Measurements from ENCODE around the gene TGFBR3L. TPM values are rescaled to one million over a fixed set of nuclear protein-coding genes. Genes with fewer than 3 reads are reported as not detected.

Gene TGFBR3L
- total RNA-seq, 2 experiments from 2014 or later: 2.6 to 3.2 TPM

- ChIA-PET POLR2A (no interaction called here), CTCF (interaction anchor here (1.5 kb wide), 1 partner anchor 22 kb away, joined by 3 read pairs; no protein-coding TSS in a partner anchor)
- Mint-ChIP-seq H3K27ac (no peak overlapping the region), H3K4me3 (no peak overlapping the region), H3K9me3 (ENCODE audit: low read depth) (no peaks in the 10 kb centered on the region), H3K4me1 (no peaks in the 10 kb centered on the region), H3K27me3 (no peaks in the 10 kb centered on the region), H3K36me3 (ENCODE audit: low read depth) (peaks cover 32% of the 10 kb centered on the region)
- intact Hi-C loops (cut with DNase I, micrococcal nuclease): no loop called here
- no peak for DNase-seq
- ATAC-seq: no peak
These were observed 51.5 kb downstream of the TGFBR3L start for GRCh38 chr19:7965921-7966665.

- H3K9me3 Mint-ChIP-seq (ENCODE audit: low read depth): no peaks in the 10 kb centered on the region
- H3K4me1 Mint-ChIP-seq: no peaks in the 10 kb centered on the region
- no peaks in the 10 kb centered on the region for H3K27me3 Mint-ChIP-seq
- no peak overlapping the region for H3K4me3 Mint-ChIP-seq
- ATAC-seq (no peak), DNase-seq (no peak)
- peaks cover 27% of the 10 kb centered on the region for H3K36me3 Mint-ChIP-seq (ENCODE audit: low read depth)
- no peak overlapping the region for H3K27ac Mint-ChIP-seq
- POLR2A ChIA-PET: no interaction called here
- CTCF ChIA-PET: interaction anchor here (0.8 kb wide), 1 partner anchor 24 kb away, joined by 3 read pairs; no protein-coding TSS in a partner anchor
- intact Hi-C loops (cut with DNase I, micrococcal nuclease): no loop called here
These were observed 53.6 kb downstream of the TGFBR3L start for GRCh38 chr19:7968008-7968795.

Other genes with a start within 250 kb of the TGFBR3L start
- gene RETN, start 245.8 kb upstream of the TGFBR3L start, total RNA-seq: not detected
- gene MCEMP1, start 237.7 kb upstream of the TGFBR3L start, total RNA-seq: not detected
- gene TRAPPC5, start 234.0 kb upstream of the TGFBR3L start, total RNA-seq: 10 to 100 TPM; 90.2 to 95.2 TPM
- gene FCER2, start 212.7 kb upstream of the TGFBR3L start, total RNA-seq: 1 to 10 TPM; 2.6 to 3.5 TPM
- not detected for gene CLEC4G, start 182.7 kb upstream of the TGFBR3L start, total RNA-seq
- not detected for gene CD209, start 167.3 kb upstream of the TGFBR3L start, total RNA-seq
- not detected for gene CLEC4M, start 151.6 kb upstream of the TGFBR3L start, total RNA-seq
- 1 to 10 TPM; 4.8 to 5.9 TPM for gene EVI5L, start 84.6 kb upstream of the TGFBR3L start, total RNA-seq
- under 1 TPM; 0.09 to 0.14 TPM for gene PRR36, start 40.4 kb upstream of the TGFBR3L start, total RNA-seq
- gene LRRC8E, start 26.3 kb upstream of the TGFBR3L start, total RNA-seq: not detected
- gene MAP2K7, start 11.0 kb upstream of the TGFBR3L start, total RNA-seq: 10 to 100 TPM; 32.2 to 33.7 TPM
- gene SNAPC2, start 5.5 kb downstream of the TGFBR3L start, total RNA-seq: 10 to 100 TPM; 14.6 to 16.2 TPM
- under 1 TPM; 0.47 to 0.82 TPM for gene CTXN1, start 11.3 kb downstream of the TGFBR3L start, total RNA-seq
- gene TIMM44, start 28.8 kb downstream of the TGFBR3L start, total RNA-seq: 10 to 100 TPM; 80.4 to 84.0 TPM
- 100 to 1,000 TPM; 149 to 184 TPM for gene ELAVL1, start 90.8 kb downstream of the TGFBR3L start, total RNA-seq
- under 1 TPM in 1 of 2 experiments, not detected in 1; 0.26 TPM for gene CCL25, start 137.9 kb downstream of the TGFBR3L start, total RNA-seq
- gene FBN3, start 234.8 kb downstream of the TGFBR3L start, total RNA-seq: not detected